NB4 (cell line): Measurements from ENCODE around the gene COL11A1.

Source experiments
- MYC ChIP-seq: IDR thresholded peaks from 2 replicates; pipeline ENCODE4 v1.6.1; 2011; ENCODE audit warnings: low read depth, low read length
- TF ChIP-seq, protein P1 (sequence below): IDR thresholded peaks from one replicate; pipeline ENCODE4 v1.5.1; 2012; ENCODE audit warnings: low read depth, low read length
- TF ChIP-seq, protein P2 (sequence below): IDR thresholded peaks from 2 replicates; pipeline ENCODE4 v1.6.1; 2011; ENCODE audit warnings: low read depth, low read length

DNA sequence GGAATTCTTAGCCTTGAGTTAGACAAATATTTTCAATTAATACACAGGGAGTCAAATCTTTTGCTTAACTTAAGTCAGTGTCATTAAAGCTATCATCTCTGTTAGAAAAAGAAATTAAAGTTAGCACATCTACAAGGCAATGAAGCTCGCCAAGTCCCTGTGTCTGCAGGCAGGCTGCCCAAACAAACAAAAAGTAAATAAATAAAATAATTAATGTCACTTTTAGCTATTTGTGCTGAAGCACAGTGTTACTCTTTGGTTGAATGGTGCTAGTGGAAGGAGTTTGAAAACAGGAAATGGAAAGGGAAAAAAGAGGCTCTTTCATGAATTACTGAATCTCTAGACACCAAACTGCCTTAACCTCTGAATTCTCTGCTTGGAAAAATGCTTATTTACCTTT is 37.1 kb upstream of the COL11A1 start:
- TF ChIP-seq, protein P1, sequence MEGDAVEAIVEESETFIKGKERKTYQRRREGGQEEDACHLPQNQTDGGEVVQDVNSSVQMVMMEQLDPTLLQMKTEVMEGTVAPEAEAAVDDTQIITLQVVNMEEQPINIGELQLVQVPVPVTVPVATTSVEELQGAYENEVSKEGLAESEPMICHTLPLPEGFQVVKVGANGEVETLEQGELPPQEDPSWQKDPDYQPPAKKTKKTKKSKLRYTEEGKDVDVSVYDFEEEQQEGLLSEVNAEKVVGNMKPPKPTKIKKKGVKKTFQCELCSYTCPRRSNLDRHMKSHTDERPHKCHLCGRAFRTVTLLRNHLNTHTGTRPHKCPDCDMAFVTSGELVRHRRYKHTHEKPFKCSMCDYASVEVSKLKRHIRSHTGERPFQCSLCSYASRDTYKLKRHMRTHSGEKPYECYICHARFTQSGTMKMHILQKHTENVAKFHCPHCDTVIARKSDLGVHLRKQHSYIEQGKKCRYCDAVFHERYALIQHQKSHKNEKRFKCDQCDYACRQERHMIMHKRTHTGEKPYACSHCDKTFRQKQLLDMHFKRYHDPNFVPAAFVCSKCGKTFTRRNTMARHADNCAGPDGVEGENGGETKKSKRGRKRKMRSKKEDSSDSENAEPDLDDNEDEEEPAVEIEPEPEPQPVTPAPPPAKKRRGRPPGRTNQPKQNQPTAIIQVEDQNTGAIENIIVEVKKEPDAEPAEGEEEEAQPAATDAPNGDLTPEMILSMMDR: no peak
- TF ChIP-seq, protein P2, sequence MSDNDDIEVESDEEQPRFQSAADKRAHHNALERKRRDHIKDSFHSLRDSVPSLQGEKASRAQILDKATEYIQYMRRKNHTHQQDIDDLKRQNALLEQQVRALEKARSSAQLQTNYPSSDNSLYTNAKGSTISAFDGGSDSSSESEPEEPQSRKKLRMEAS: no peak
- no peak for TF ChIP-seq MYC
